ENCODE measurements around the gene NOSIP.
"Not testable (repeated sequence)": the region's sequence is repeated elsewhere in the genome, so short reads cannot be mapped to it uniquely, and the experiment has no call there.

The NOSIP gene

GRCh38 chr19:49580264-49581006, at the start of gene NOSIP:
Gene NOSIP, minus strand, starts transcription at chr19:49580556. Its CDS starts 19,865 bp downstream, at chr19:49560691.
- peak within 1 kb of the TSS; percentile 80 for H3K4me3 ChIP-seq (replicated peaks; ENCODE audit: low read depth, low read length)
- no peak for TF ChIP-seq CTCF (IDR thresholded peaks at IDR 0.05; ENCODE audit: low read length, missing control alignments)

GRCh38 chr19:49629659-49630058, 49.3 kb upstream of the NOSIP start:
- DNase-seq (ENCODE audit: low read depth): no peak
- TF ChIP-seq CTCF (IDR thresholded peaks at IDR 0.05; ENCODE audit: low read length, missing control alignments): no peak
- H3K4me3 ChIP-seq (replicated peaks; ENCODE audit: low read depth, low read length): no peak overlapping the region

More at GRCh38 chr19:49580264-49581006, at the start of gene NOSIP:
- peak; percentile 98 for DNase-seq (ENCODE audit: low read depth)

GRCh38 chr19:49626226-49626625, 45.9 kb upstream of the NOSIP start:
- H3K4me3 ChIP-seq (replicated peaks; ENCODE audit: low read depth, low read length): no peak overlapping the region
- no peak for TF ChIP-seq CTCF (IDR thresholded peaks at IDR 0.05; ENCODE audit: low read length, missing control alignments)
- no peak for DNase-seq (ENCODE audit: low read depth)

GRCh38 chr19:49624967-49625910, 44.9 kb upstream of the NOSIP start:
- DNase-seq (ENCODE audit: low read depth): no peak
- no peak overlapping the region for H3K4me3 ChIP-seq (replicated peaks; ENCODE audit: low read depth, low read length)
- no peak for TF ChIP-seq CTCF (IDR thresholded peaks at IDR 0.05; ENCODE audit: low read length, missing control alignments)

GRCh38 chr19:49617860-49618259, 37.5 kb upstream of the NOSIP start:
- DNase-seq (ENCODE audit: low read depth); H3K4me3 ChIP-seq (replicated peaks; ENCODE audit: low read depth, low read length): not testable (repeated sequence)

- DNase-seq (ENCODE audit: low read depth): no peak
- no peak overlapping the region for H3K4me3 ChIP-seq (replicated peaks; ENCODE audit: low read depth, low read length)
- TF ChIP-seq CTCF (IDR thresholded peaks at IDR 0.05; ENCODE audit: low read length, missing control alignments): no peak
Measured at GRCh38 chr19:49616945-49617344, 36.6 kb upstream of the NOSIP start.

GRCh38 chr19:49616532-49616931, 36.2 kb upstream of the NOSIP start:
- TF ChIP-seq CTCF (IDR thresholded peaks at IDR 0.05; ENCODE audit: low read length, missing control alignments): no peak
- no peak for DNase-seq (ENCODE audit: low read depth)
- no peak overlapping the region for H3K4me3 ChIP-seq (replicated peaks; ENCODE audit: low read depth, low read length)
